Renal pelvis (tissue), 4 donors: Measurements from ENCODE around the gene GDF9. TPM values are rescaled to one million over a fixed set of nuclear protein-coding genes. Genes with fewer than 3 reads are reported as not detected.
A peak's percentile ranks its signal among the peaks of the same experiment; 100 is the strongest.

Source experiments
- DNase-seq: peaks from one replicate; pipeline ENCODE4 v3.0.0-alpha.2; 2013
- polyA plus RNA-seq, 3 donors: library from polyadenylated mRNA; unstranded; fragments of 120-200 nt; gene quantifications; one replicate each; pipeline ENCODE4 v1.2.1, GENCODE V29; 2013; ENCODE audit not compliant: insufficient read length in 3 of 3

The GDF9 gene
- polyA plus RNA-seq, 3 donors = 1.1 to 2.2 (median 2.0) TPM

- DNase-seq = no peak
Observed at GRCh38 chr5:132838516-132839282, 27.6 kb downstream of the GDF9 start.

GRCh38 chr5:132837868-132838267 is 28.4 kb downstream of the GDF9 start:
- no peak for DNase-seq

- DNase-seq = no peak
Observed at GRCh38 chr5:132836852-132837251, 29.4 kb downstream of the GDF9 start.

GRCh38 chr5:132834057-132834456 is 32.2 kb downstream of the GDF9 start:
- no peak for DNase-seq

GRCh38 chr5:132832612-132833011 is 33.7 kb downstream of the GDF9 start:
- DNase-seq = no peak

- no peak for DNase-seq
Observed at GRCh38 chr5:132831095-132831860, 35.0 kb downstream of the GDF9 start.

- DNase-seq = no peak
Observed at GRCh38 chr5:132830436-132831094, 35.7 kb downstream of the GDF9 start, which contains the start of gene SHROOM1. TSS of gene SHROOM1 (minus strand) at chr5:132830647. CDS start at chr5:132826140, 4,507 bp downstream.

GRCh38 chr5:132829742-132830435 is 36.4 kb downstream of the GDF9 start:
- peak; percentile 78 for DNase-seq

GRCh38 chr5:132828846-132829494 is 37.3 kb downstream of the GDF9 start:
- DNase-seq = no peak

- no peak for DNase-seq
Observed at GRCh38 chr5:132827943-132828673, 38.2 kb downstream of the GDF9 start.

GRCh38 chr5:132826424-132827082 is 39.7 kb downstream of the GDF9 start:
- DNase-seq = no peak

- no peak for DNase-seq
Observed at GRCh38 chr5:132825834-132826391, 40.4 kb downstream of the GDF9 start.

GRCh38 chr5:132825033-132825833 is 41.0 kb downstream of the GDF9 start:
- DNase-seq = no peak

GRCh38 chr5:132824426-132824825 is 41.8 kb downstream of the GDF9 start:
- DNase-seq = no peak

GRCh38 chr5:132823481-132824050 is 42.7 kb downstream of the GDF9 start:
- no peak for DNase-seq

GRCh38 chr5:132822650-132823480 is 43.4 kb downstream of the GDF9 start:
- no peak for DNase-seq

GRCh38 chr5:132821791-132822190 is 44.5 kb downstream of the GDF9 start:
- DNase-seq = no peak

GRCh38 chr5:132821350-132821749 is 44.9 kb downstream of the GDF9 start:
- no peak for DNase-seq
